ENCODE data around the gene MCF2L.

GRCh38 chr13:113144255-113144629 is 175.2 kb downstream of the MCF2L start:
- no peak for TF ChIP-seq CTCF (IDR thresholded peaks at IDR 0.05; ENCODE audit: low read length)
- TF ChIP-seq EZH2 (optimal IDR thresholded peaks at IDR 0.05; ENCODE audit: low read depth, low read length), result no peak
